HepG2 (cell line): Measurements from ENCODE around the gene PLEKHH1.

Experiments used
- CTCF ChIP-seq: sonication (generic); formaldehyde crosslinking; IDR thresholded peaks from 2 replicates; pipeline ENCODE4 v1.5.0; 2020; ENCODE audit warnings: mild to moderate bottlenecking, missing genetic modification reagents, moderate library complexity
- ETV6 ChIP-seq: sonication (generic); formaldehyde crosslinking; conservative IDR thresholded peaks from 2 replicates; pipeline ENCODE4 v1.4.0; 2020; ENCODE audit warnings: missing genetic modification reagents
- FOXA1 ChIP-seq, 2 experiments: fragments of 450-650 bp in 1 of 2; sonication (generic) in 1 of 2; formaldehyde crosslinking in 1 of 2; IDR thresholded peaks; 2 replicates each; pipeline versions ENCODE4 v1.4.0 to v1.6.1; 2016 to 2020; ENCODE audit warnings: missing genetic modification reagents in 1 of 2
- GABPA ChIP-seq, 2 experiments: IDR thresholded peaks; 2 replicates each; pipeline ENCODE4 v1.6.1; 2011 to 2016; ENCODE audit warnings: low read depth in 2 of 2, low read length in 1 of 2, missing biosample characterization in 1 of 2, missing genetic modification characterization in 1 of 2
- HBP1 ChIP-seq: IDR thresholded peaks from 2 replicates; pipeline ENCODE4 v1.6.1; 2016; ENCODE audit warnings: low read depth, control low read depth
- SCMH1 ChIP-seq: sonication (generic); formaldehyde crosslinking; IDR thresholded peaks from 2 replicates; pipeline ENCODE4 v1.9.0; 2021; ENCODE audit warnings: missing genetic modification reagents, mild to moderate bottlenecking, borderline replicate concordance
- ZNF678 ChIP-seq: sonication (generic); formaldehyde crosslinking; IDR thresholded peaks from 2 replicates; pipeline ENCODE4 v1.4.0; 2020; ENCODE audit warnings: mild to moderate bottlenecking, missing genetic modification reagents
- TF ChIP-seq, protein P1 (sequence below): sonication (generic); formaldehyde crosslinking; IDR thresholded peaks from 2 replicates; pipeline ENCODE4 v1.4.0; 2020; ENCODE audit warnings: missing genetic modification reagents
- TF ChIP-seq, protein P2 (sequence below): sonication (generic); formaldehyde crosslinking; IDR thresholded peaks from 2 replicates; pipeline ENCODE4 v1.4.0; 2020; ENCODE audit warnings: missing genetic modification reagents

- TF ChIP-seq, protein P1, sequence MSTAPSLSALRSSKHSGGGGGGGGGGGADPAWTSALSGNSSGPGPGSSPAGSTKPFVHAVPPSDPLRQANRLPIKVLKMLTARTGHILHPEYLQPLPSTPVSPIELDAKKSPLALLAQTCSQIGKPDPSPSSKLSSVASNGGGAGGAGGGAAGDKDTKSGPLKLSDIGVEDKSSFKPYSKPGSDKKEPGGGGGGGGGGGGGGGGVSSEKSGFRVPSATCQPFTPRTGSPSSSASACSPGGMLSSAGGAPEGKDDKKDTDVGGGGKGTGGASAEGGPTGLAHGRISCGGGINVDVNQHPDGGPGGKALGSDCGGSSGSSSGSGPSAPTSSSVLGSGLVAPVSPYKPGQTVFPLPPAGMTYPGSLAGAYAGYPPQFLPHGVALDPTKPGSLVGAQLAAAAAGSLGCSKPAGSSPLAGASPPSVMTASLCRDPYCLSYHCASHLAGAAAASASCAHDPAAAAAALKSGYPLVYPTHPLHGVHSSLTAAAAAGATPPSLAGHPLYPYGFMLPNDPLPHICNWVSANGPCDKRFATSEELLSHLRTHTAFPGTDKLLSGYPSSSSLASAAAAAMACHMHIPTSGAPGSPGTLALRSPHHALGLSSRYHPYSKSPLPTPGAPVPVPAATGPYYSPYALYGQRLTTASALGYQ = no peak
- TF ChIP-seq GABPA (IDR thresholded peaks at IDR 0.05; ENCODE audit: low read depth, low read length) (no peak), GABPA (CRISPR knock-in tag; IDR thresholded peaks at IDR 0.05; ENCODE audit: low read depth) (no peak), HBP1 (CRISPR knock-in tag) (no peak), CTCF (CRISPR knock-in tag) (no peak), ZNF678 (CRISPR knock-in tag) (no peak), ETV6 (CRISPR knock-in tag) (no peak), SCMH1 (no peak), FOXA1 (IDR thresholded peaks at IDR 0.05) (no peak), FOXA1 (CRISPR knock-in tag; IDR thresholded peaks at IDR 0.05) (no peak)
- TF ChIP-seq, protein P2, sequence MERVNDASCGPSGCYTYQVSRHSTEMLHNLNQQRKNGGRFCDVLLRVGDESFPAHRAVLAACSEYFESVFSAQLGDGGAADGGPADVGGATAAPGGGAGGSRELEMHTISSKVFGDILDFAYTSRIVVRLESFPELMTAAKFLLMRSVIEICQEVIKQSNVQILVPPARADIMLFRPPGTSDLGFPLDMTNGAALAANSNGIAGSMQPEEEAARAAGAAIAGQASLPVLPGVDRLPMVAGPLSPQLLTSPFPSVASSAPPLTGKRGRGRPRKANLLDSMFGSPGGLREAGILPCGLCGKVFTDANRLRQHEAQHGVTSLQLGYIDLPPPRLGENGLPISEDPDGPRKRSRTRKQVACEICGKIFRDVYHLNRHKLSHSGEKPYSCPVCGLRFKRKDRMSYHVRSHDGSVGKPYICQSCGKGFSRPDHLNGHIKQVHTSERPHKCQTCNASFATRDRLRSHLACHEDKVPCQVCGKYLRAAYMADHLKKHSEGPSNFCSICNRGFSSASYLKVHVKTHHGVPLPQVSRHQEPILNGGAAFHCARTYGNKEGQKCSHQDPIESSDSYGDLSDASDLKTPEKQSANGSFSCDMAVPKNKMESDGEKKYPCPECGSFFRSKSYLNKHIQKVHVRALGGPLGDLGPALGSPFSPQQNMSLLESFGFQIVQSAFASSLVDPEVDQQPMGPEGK (CRISPR knock-in tag) = no peak
Observed at GRCh38 chr14:67551123-67551522, 18.0 kb downstream of the PLEKHH1 start.
